Neural progenitor cell (in vitro differentiated cells): Measurements from ENCODE around the gene CHST15.

ENCODE experiments used
- CTCF ChIP-seq: fragments of 200-600 bp; sonication (generic); IDR thresholded peaks from 2 replicates; pipeline ENCODE4 v1.5.1; 2017; ENCODE audit warnings: antibody characterized with exemption, mild to moderate bottlenecking
- EZH2 ChIP-seq: fragments of 200-600 bp; sonication (generic); IDR thresholded peaks from 2 replicates; pipeline ENCODE4 v1.6.1; 2017; ENCODE audit warnings: antibody characterized with exemption, mild to moderate bottlenecking, moderate library complexity
- EZH2phosphoT487 ChIP-seq: fragments of 200-600 bp; sonication (generic); IDR thresholded peaks from 2 replicates; pipeline ENCODE4 v1.6.1; 2017; ENCODE audit warnings: antibody characterized with exemption

GRCh38 chr10:124095096-124095495 is 1.7 kb upstream of the CHST15 start:
- no peak for TF ChIP-seq CTCF
- TF ChIP-seq EZH2 = no peak
- no peak for TF ChIP-seq EZH2phosphoT487
